IPS DF 6.9 (cell line): Measurements from ENCODE around the gene CCL19.
"Not testable (repeated sequence)": the region's sequence is repeated elsewhere in the genome, so short reads cannot be mapped to it uniquely, and the experiment has no call there.

Experiments used
- DNase-seq: peaks from one replicate; pipeline ENCODE4 v3.0.0-alpha.2; 2013; ENCODE audit warnings: low read depth, low spot score
- H3K27ac ChIP-seq: one replicate; pipeline ENCODE4 v1.5.1; 2013; ENCODE audit warnings: low read length, control low read depth
- H3K27me3 ChIP-seq: 2 replicates; pipeline ENCODE4 v1.6.1; 2013; ENCODE audit warnings: mild to moderate bottlenecking, low read length; ENCODE audit not compliant: control insufficient read depth, insufficient read depth
- H3K36me3 ChIP-seq: 2 replicates; pipeline ENCODE4 v1.6.1; 2013; ENCODE audit warnings: low read length; ENCODE audit not compliant: control insufficient read depth, insufficient read depth
- H3K4me1 ChIP-seq: 2 replicates; pipeline ENCODE4 v1.6.1; 2013; ENCODE audit warnings: low read length; ENCODE audit not compliant: control insufficient read depth, insufficient read depth
- H3K4me3 ChIP-seq: 2 replicates; pipeline ENCODE4 v1.5.1; 2013; ENCODE audit warnings: mild to moderate bottlenecking, low read length
- H3K9me3 ChIP-seq: 2 replicates; pipeline ENCODE4 v1.6.1; 2013; ENCODE audit warnings: low read length, inconsistent platforms; ENCODE audit not compliant: control insufficient read depth, insufficient read depth
- WGBS: extraction: QIAGEN DNeasy Blood & Tissue Kit; methylation state at CpG from one replicate; pipeline ENCODE4 v1.1.7; 2013; ENCODE audit warnings: mixed read lengths, missing lambda C conversion rate; ENCODE audit not compliant: insufficient read length, insufficient coverage; 5-methylcytosine and 5-hydroxymethylcytosine counted together

CCL19 gene

GRCh38 chr9:34690983-34691935, at the start of gene CCL19:
Gene CCL19, minus strand, starts transcription at chr9:34691276. Its CDS starts 137 bp downstream, at chr9:34691139.
- Histone ChIP-seq H3K27ac (no peak within 1 kb of the TSS), H3K9me3 (no peaks in the 10 kb centered on the region), H3K4me3 (no peak within 1 kb of the TSS), H3K27me3 (no peaks in the 10 kb centered on the region), H3K4me1 (peaks cover 3% of the 10 kb centered on the region; the same call in 1 of the 2 replicates), H3K36me3 (no peaks in the 10 kb centered on the region)
- WGBS, result no CpG with 5 or more reads among the region's 6 CpGs
- no peak for DNase-seq

- not testable (repeated sequence) for DNase-seq, H3K4me1 ChIP-seq, H3K27ac ChIP-seq, H3K9me3 ChIP-seq, H3K27me3 ChIP-seq, H3K36me3 ChIP-seq, H3K4me3 ChIP-seq
- WGBS, result no CpG with 5 or more reads among the region's 27 CpGs
Measured at GRCh38 chr9:34740176-34740575, 49.1 kb upstream of the CCL19 start.

- no peaks in the 10 kb centered on the region for H3K9me3 ChIP-seq
- WGBS, result no CpG with 5 or more reads among the region's 6 CpGs
- no peak overlapping the region for H3K27ac ChIP-seq
- H3K4me3 ChIP-seq, result no peak overlapping the region
- H3K36me3 ChIP-seq, result no peaks in the 10 kb centered on the region
- no peaks in the 10 kb centered on the region for H3K27me3 ChIP-seq
- no peaks in the 10 kb centered on the region for H3K4me1 ChIP-seq
- no peak for DNase-seq
Measured at GRCh38 chr9:34737677-34738260, 46.7 kb upstream of the CCL19 start.

GRCh38 chr9:34734720-34735119, 43.6 kb upstream of the CCL19 start:
- no peak for DNase-seq
- Histone ChIP-seq H3K36me3 (no peaks in the 10 kb centered on the region), H3K4me3 (no peak overlapping the region), H3K27me3 (no peaks in the 10 kb centered on the region), H3K27ac (no peak overlapping the region), H3K9me3 (no peaks in the 10 kb centered on the region), H3K4me1 (no peaks in the 10 kb centered on the region)

GRCh38 chr9:34732886-34733285, 41.8 kb upstream of the CCL19 start:
- H3K4me1 ChIP-seq, result no peaks in the 10 kb centered on the region
- H3K27me3 ChIP-seq, result no peaks in the 10 kb centered on the region
- H3K9me3 ChIP-seq, result no peaks in the 10 kb centered on the region
- no peak for DNase-seq
- no peaks in the 10 kb centered on the region for H3K36me3 ChIP-seq
- no CpG with 5 or more reads among the region's 2 CpGs for WGBS
- H3K4me3 ChIP-seq, result no peak overlapping the region
- no peak overlapping the region for H3K27ac ChIP-seq

GRCh38 chr9:34732478-34732877, 41.4 kb upstream of the CCL19 start:
- H3K9me3 ChIP-seq, result no peaks in the 10 kb centered on the region
- no peak for DNase-seq
- H3K36me3 ChIP-seq, result no peaks in the 10 kb centered on the region
- H3K4me3 ChIP-seq, result no peak overlapping the region
- H3K27ac ChIP-seq, result no peak overlapping the region
- H3K4me1 ChIP-seq, result no peaks in the 10 kb centered on the region
- WGBS, result no CpG with 5 or more reads among the region's 1 CpG
- no peaks in the 10 kb centered on the region for H3K27me3 ChIP-seq

GRCh38 chr9:34723141-34723540, 32.1 kb upstream of the CCL19 start:
- WGBS, result no CpG with 5 or more reads among the region's 11 CpGs
- DNase-seq, result no peak
- Histone ChIP-seq H3K27ac (no peak overlapping the region), H3K27me3 (no peaks in the 10 kb centered on the region), H3K4me1 (no peaks in the 10 kb centered on the region), H3K9me3 (no peaks in the 10 kb centered on the region), H3K4me3 (no peak overlapping the region), H3K36me3 (no peaks in the 10 kb centered on the region)

GRCh38 chr9:34719769-34720025, 28.6 kb upstream of the CCL19 start:
- H3K27me3 ChIP-seq, H3K4me1 ChIP-seq, H3K36me3 ChIP-seq, H3K4me3 ChIP-seq, H3K27ac ChIP-seq, DNase-seq, H3K9me3 ChIP-seq: not testable (repeated sequence)

GRCh38 chr9:34719021-34719768, 28.1 kb upstream of the CCL19 start:
- DNase-seq, result no peak
- H3K27ac ChIP-seq, result no peak overlapping the region
- no CpG with 5 or more reads among the region's 8 CpGs for WGBS

GRCh38 chr9:34717996-34718614, 27.0 kb upstream of the CCL19 start:
- Histone ChIP-seq H3K27ac (no peak overlapping the region), H3K27me3 (no peaks in the 10 kb centered on the region), H3K36me3 (no peaks in the 10 kb centered on the region), H3K4me1 (no peaks in the 10 kb centered on the region), H3K9me3 (no peaks in the 10 kb centered on the region), H3K4me3 (no peak overlapping the region)
- no peak for DNase-seq
- WGBS, result no CpG with 5 or more reads among the region's 3 CpGs

More at GRCh38 chr9:34719021-34719768, 28.1 kb upstream of the CCL19 start:
- no peaks in the 10 kb centered on the region for H3K27me3 ChIP-seq
- H3K4me3 ChIP-seq, result no peak overlapping the region
- no peaks in the 10 kb centered on the region for H3K36me3 ChIP-seq
- no peaks in the 10 kb centered on the region for H3K9me3 ChIP-seq
- H3K4me1 ChIP-seq, result no peaks in the 10 kb centered on the region
